ENCODE data around the gene ZNF738. TPM values are rescaled to one million over a fixed set of nuclear protein-coding genes. Genes with fewer than 3 reads are reported as not detected.

The ZNF738 gene
- total and polyA plus RNA-seq, 2 donors (not counting 1 experiment from before 2014, with no cell fraction given) = 7.0 to 27.1 TPM

DNA sequence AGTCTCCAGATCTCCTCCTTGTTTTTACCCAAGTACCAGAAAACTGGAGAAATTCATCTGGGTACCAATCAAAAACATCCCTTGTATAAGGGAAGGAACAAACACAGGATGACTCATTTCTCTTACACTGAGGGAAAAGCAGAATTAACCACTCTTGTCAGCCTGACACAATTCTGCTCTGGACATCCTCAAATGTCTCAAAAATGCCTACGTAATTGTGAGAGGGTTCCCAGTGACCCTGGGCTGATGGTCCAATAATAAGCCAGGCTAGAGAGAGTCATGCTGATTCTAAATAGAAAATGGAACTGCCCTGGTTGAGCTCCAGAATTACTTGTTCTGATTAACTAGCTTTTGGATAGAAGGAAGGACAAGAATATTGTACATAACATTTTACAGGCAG is 44.1 kb upstream of the ZNF738 start:
- H3K27ac Mint-ChIP-seq = no peak overlapping the region
- Histone ChIP-seq H3K9me3 (ENCODE audit: control extremely low read depth in 1 of 3, control insufficient read depth in 2 of 3, insufficient read depth in 1 of 3, low read length in 2 of 3) (peaks cover 0 to 5% (median 3%) of the 10 kb centered on the region in 3 donors), H2AFZ (ENCODE audit: insufficient read depth, low read depth, low read length, poor library complexity, severe bottlenecking) (no peak overlapping the region), H3K36me3 (replicated peaks in 1 of 2; ENCODE audit: control extremely low read depth in 1 of 2, control insufficient read depth in 1 of 2, extremely low read depth in 1 of 2, insufficient read depth in 2 of 2, low read length in 1 of 2) (peaks cover 5 to 20% of the 10 kb centered on the region in 2 experiments), H3K4me3 (ENCODE audit: control extremely low read depth in 1 of 5, extremely low read depth in 1 of 5, insufficient read depth in 1 of 5, low read depth in 2 of 5, low read length in 4 of 5) (no peak overlapping the region), H3K27ac (ENCODE audit: low read length in 2 of 2) (no peak overlapping the region), H4K20me1 (ENCODE audit: control insufficient read depth, insufficient read depth, low read length, poor library complexity, severe bottlenecking) (peaks cover 31% of the 10 kb centered on the region), H3K4me1 (ENCODE audit: control insufficient read depth in 2 of 2, insufficient read depth in 2 of 2, low read length in 2 of 2) (no peaks in the 10 kb centered on the region), H3K79me2 (ENCODE audit: control insufficient read depth, insufficient read depth, low read length) (peaks cover 78% of the 10 kb centered on the region), H3K27me3 (replicated peaks in 1 of 4; ENCODE audit: control extremely low read depth in 1 of 4, control insufficient read depth in 3 of 4, insufficient read depth in 4 of 4, low read length in 3 of 4) (no peaks in the 10 kb centered on the region), H3K9ac (ENCODE audit: low read length) (no peak overlapping the region), H3K4me2 (replicated peaks; ENCODE audit: low read depth, low read length, poor library complexity, severe bottlenecking) (no peak overlapping the region)
- ChIA-PET CTCF (no interaction called here), POLR2A (no interaction called here)
- no peak for TF ChIP-seq EZH2 (IDR thresholded peaks at IDR 0.05; ENCODE audit: borderline replicate concordance, insufficient read depth, low read depth, low read length, poor library complexity, severe bottlenecking)
- H3K4me3 Mint-ChIP-seq = no peak overlapping the region
- no peaks in the 10 kb centered on the region for H3K27me3 Mint-ChIP-seq
- no CpG with 5 or more reads among the region's 1 CpG for WGBS (ENCODE audit: insufficient coverage)
- no peaks in the 10 kb centered on the region for H3K9me3 Mint-ChIP-seq (ENCODE audit: insufficient read depth)
- DNase-seq = no peak
- intact Hi-C loops (cut with micrococcal nuclease) = no loop called here
- no peak for ATAC-seq (ENCODE audit: low read depth)
- peaks cover 22% of the 10 kb centered on the region for H3K4me1 Mint-ChIP-seq

DNA sequence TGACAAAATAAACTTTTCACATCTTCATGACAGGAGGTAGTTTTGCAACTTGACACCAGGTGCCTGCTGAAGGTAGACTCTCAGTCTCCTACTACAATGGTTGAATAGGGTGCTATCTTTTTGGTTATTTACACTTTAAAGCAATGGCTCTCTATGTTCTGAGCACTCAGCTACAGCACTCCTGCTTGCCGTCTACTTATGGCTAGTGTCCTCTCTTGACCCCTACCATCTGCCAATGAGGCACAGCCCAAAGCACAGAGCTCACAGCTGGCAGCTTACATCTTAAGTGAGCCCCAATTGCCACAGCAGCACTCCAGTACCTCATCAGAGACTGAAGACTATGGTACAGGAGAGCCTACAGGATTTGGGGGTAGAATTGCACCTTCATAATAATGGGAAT is 41.0 kb upstream of the ZNF738 start:
- Mint-ChIP-seq H3K4me1 (peaks cover 37% of the 10 kb centered on the region), H3K27me3 (no peaks in the 10 kb centered on the region), H3K4me3 (no peak overlapping the region), H3K27ac (no peak overlapping the region), H3K9me3 (ENCODE audit: insufficient read depth) (no peaks in the 10 kb centered on the region)
- Histone ChIP-seq H4K20me1 (ENCODE audit: control insufficient read depth, insufficient read depth, low read length, poor library complexity, severe bottlenecking) (peaks cover 38% of the 10 kb centered on the region), H3K4me1 (ENCODE audit: control insufficient read depth in 2 of 2, insufficient read depth in 2 of 2, low read length in 2 of 2) (no peaks in the 10 kb centered on the region), H3K36me3 (replicated peaks in 1 of 2; ENCODE audit: control extremely low read depth in 1 of 2, control insufficient read depth in 1 of 2, extremely low read depth in 1 of 2, insufficient read depth in 2 of 2, low read length in 1 of 2) (peaks cover 2 to 14% of the 10 kb centered on the region in 2 experiments), H3K9ac (ENCODE audit: low read length) (no peak overlapping the region), H3K79me2 (ENCODE audit: control insufficient read depth, insufficient read depth, low read length) (peaks cover 93% of the 10 kb centered on the region), H3K4me2 (replicated peaks; ENCODE audit: low read depth, low read length, poor library complexity, severe bottlenecking) (no peak overlapping the region), H3K4me3 (ENCODE audit: control extremely low read depth in 1 of 5, extremely low read depth in 1 of 5, insufficient read depth in 1 of 5, low read depth in 2 of 5, low read length in 4 of 5) (no peak overlapping the region), H2AFZ (ENCODE audit: insufficient read depth, low read depth, low read length, poor library complexity, severe bottlenecking) (no peak overlapping the region), H3K27ac (ENCODE audit: low read length in 2 of 2) (no peak overlapping the region), H3K27me3 (replicated peaks in 1 of 4; ENCODE audit: control extremely low read depth in 1 of 4, control insufficient read depth in 3 of 4, insufficient read depth in 4 of 4, low read length in 3 of 4) (no peaks in the 10 kb centered on the region), H3K9me3 (ENCODE audit: control extremely low read depth in 1 of 3, control insufficient read depth in 2 of 3, insufficient read depth in 1 of 3, low read length in 2 of 3) (peaks cover 0 to 4% (median 3%) of the 10 kb centered on the region in 3 donors)
- no peak for TF ChIP-seq EZH2 (IDR thresholded peaks at IDR 0.05; ENCODE audit: borderline replicate concordance, insufficient read depth, low read depth, low read length, poor library complexity, severe bottlenecking)
- TF ChIP-seq, protein P1, sequence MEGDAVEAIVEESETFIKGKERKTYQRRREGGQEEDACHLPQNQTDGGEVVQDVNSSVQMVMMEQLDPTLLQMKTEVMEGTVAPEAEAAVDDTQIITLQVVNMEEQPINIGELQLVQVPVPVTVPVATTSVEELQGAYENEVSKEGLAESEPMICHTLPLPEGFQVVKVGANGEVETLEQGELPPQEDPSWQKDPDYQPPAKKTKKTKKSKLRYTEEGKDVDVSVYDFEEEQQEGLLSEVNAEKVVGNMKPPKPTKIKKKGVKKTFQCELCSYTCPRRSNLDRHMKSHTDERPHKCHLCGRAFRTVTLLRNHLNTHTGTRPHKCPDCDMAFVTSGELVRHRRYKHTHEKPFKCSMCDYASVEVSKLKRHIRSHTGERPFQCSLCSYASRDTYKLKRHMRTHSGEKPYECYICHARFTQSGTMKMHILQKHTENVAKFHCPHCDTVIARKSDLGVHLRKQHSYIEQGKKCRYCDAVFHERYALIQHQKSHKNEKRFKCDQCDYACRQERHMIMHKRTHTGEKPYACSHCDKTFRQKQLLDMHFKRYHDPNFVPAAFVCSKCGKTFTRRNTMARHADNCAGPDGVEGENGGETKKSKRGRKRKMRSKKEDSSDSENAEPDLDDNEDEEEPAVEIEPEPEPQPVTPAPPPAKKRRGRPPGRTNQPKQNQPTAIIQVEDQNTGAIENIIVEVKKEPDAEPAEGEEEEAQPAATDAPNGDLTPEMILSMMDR (IDR thresholded peaks at IDR 0.05) = no peak
- intact Hi-C loops (cut with micrococcal nuclease) = no loop called here
- ChIA-PET CTCF (no interaction called here), POLR2A (no interaction called here)
- ATAC-seq (ENCODE audit: low read depth) (no peak), DNase-seq (no peak)
- WGBS (ENCODE audit: insufficient coverage) = 100% methylated on average over 1 of the region's 1 CpG

Measured in B cell (primary cell).